ENCODE measurements around the gene STAB2. TPM values are rescaled to one million over a fixed set of nuclear protein-coding genes. Genes with fewer than 3 reads are reported as not detected.

Gene STAB2
- total and polyA plus RNA-seq, 4 donors = 3.4 to 42.6 (median 16.6) TPM

DNA sequence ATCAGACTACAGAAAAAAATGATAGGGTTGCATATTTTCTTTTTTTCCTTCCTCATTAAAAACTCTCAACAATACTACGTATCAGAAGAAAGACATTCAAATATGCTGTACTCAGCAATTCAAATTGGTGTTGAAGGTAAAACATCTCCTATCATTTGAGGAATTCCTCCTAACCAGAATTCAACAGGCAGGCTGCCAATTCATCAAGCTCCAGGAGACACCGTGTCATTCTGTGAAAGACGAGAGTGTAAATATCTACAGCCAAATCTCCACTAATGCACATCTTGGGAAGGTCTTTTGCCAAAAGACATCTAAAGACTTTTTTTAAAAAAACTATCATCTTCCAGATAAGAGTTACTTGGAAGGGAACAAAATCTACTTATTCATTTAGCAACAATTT lies 227.4 kb downstream of the STAB2 start:
- no peaks in the 10 kb centered on the region for H3K27me3 ChIP-seq (ENCODE audit: control insufficient read depth in 4 of 4, insufficient read depth in 4 of 4, low read length in 3 of 4)
- peaks cover 0 to 10% (median 2%) of the 10 kb centered on the region in 4 donors for H3K36me3 ChIP-seq (ENCODE audit: control insufficient read depth in 4 of 4, insufficient read depth in 3 of 4, low read depth in 1 of 4, low read length in 3 of 4)
- no peaks in the 10 kb centered on the region for H3K9me3 ChIP-seq (ENCODE audit: control insufficient read depth in 4 of 4, low read length in 3 of 4)
- TF ChIP-seq TAF1 (conservative IDR thresholded peaks at IDR 0.05) (no peak), EGR1 (IDR thresholded peaks at IDR 0.05; ENCODE audit: low read depth in 2 of 2) (no peak), RXRA (IDR thresholded peaks at IDR 0.05) (no peak), YY1 (IDR thresholded peaks at IDR 0.05) (no peak)
- TF ChIP-seq, protein P1, sequence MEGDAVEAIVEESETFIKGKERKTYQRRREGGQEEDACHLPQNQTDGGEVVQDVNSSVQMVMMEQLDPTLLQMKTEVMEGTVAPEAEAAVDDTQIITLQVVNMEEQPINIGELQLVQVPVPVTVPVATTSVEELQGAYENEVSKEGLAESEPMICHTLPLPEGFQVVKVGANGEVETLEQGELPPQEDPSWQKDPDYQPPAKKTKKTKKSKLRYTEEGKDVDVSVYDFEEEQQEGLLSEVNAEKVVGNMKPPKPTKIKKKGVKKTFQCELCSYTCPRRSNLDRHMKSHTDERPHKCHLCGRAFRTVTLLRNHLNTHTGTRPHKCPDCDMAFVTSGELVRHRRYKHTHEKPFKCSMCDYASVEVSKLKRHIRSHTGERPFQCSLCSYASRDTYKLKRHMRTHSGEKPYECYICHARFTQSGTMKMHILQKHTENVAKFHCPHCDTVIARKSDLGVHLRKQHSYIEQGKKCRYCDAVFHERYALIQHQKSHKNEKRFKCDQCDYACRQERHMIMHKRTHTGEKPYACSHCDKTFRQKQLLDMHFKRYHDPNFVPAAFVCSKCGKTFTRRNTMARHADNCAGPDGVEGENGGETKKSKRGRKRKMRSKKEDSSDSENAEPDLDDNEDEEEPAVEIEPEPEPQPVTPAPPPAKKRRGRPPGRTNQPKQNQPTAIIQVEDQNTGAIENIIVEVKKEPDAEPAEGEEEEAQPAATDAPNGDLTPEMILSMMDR (IDR thresholded peaks at IDR 0.05; ENCODE audit: low read depth, low read length, missing input control) = no peak
- H3K4me1 ChIP-seq (ENCODE audit: control insufficient read depth in 4 of 4, insufficient read depth in 4 of 4, low read length in 3 of 4) = no peaks in the 10 kb centered on the region
- no peak overlapping the region for H3K9ac ChIP-seq (ENCODE audit: low read depth in 1 of 2, low read length in 2 of 2)
- H3K27ac ChIP-seq (ENCODE audit: low read depth in 1 of 2, low read length in 2 of 2) = no peak overlapping the region
- DNase-seq (ENCODE audit: low spot score) = no peak
- no peak overlapping the region for H3K4me3 ChIP-seq (ENCODE audit: low read depth in 1 of 3, low read length in 3 of 3)
- WGBS = 70% methylated on average over 3 of the region's 3 CpGs

Small RNAs within 50 kb of the gene (small RNA-seq; reads per million reads assigned to genes)
- gene RF00096 = not detected

Other genes starting within 250 kb of the STAB2 start
- under 1 TPM in 1 of 2 donors, not detected in 1; 0.17 TPM for gene C12orf42, start 91.3 kb upstream of the STAB2 start, total RNA-seq
- under 1 TPM in 1 of 2 donors, not detected in 1; 0.14 TPM for gene C12orf42, start 91.3 kb upstream of the STAB2 start, polyA plus RNA-seq

Data from liver (tissue), 10 donors.